ENCODE data around the gene TEX26.

TEX26 gene

GRCh38 chr13:30976025-30976424 lies 43.6 kb downstream of the TEX26 start:
- no peak for DNase-seq (ENCODE audit: low spot score)

DNA sequence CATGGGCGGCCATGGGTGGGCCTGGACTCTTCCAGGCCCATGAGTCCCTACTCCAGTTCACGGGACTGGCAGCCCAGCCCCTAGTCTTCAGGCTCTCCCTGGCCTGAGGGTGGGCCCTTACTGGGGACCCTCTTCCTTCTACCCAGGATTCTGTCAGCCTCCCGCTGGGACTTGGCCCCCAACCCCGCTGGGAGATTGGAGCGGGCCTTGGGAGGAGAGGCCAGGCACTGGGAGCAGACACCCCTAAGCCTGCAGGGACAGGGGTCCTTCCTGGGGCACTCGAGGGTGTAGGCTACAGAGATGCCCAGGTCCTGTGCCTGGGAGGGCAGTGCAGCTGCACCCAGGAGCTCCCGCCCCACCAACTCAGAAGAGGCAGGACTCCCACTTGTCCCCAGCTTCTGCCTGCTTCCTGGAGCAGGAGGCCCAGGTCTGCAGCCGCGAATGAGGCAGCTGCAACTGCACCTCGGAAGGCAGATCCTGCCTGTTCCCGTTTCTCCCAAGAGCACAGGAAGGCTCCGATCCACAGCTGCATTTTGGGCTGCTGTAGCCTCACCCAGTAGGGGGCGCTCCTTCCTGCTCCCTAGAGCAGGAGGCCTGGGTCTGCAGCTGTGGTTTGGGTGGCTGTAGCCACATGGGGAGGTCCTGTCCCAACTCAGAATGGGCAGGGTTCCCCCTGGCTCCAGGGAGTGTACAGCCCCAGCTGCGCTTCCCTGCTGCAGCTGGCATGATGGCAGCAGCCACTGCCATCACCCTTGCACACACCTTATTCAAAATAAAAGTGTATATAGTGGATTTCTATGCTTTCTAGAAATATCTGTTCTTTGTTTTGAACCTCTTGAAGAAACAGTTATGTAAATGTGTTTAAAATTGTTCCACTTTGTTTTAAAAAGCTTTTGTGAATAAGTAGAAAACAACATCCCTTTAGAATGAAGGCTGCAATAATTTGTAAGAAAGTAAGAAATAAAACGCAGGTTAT lies 46.8 kb downstream of the TEX26 start:
- DNase-seq (ENCODE audit: low spot score): peak; percentile 23

- DNase-seq (ENCODE audit: low spot score): no peak
These were observed 50.0 kb downstream of the TEX26 start for GRCh38 chr13:30982506-30982905.

DNA sequence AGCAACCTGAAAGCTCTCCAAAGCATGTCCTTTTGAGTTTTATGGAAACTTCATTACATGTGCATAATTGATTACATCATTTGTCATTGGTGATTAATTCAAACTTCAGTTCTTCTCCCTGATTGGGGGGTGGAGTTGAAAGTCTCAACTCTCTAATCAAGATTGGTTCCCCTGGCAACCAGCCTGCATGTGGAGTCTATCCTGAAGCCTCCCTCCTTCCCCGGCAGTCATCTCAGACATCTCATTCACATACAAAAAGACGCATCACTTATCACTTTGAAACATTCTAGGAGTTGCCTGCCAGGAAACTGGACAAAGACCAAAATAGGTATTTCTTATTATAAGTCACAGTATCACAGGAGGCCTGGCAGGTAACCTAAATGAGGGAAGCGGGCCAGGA lies 50.5 kb downstream of the TEX26 start:
- no peak for DNase-seq (ENCODE audit: low spot score)

- DNase-seq (ENCODE audit: low spot score): no peak
These were observed 51.0 kb downstream of the TEX26 start for GRCh38 chr13:30983431-30983830.

DNA sequence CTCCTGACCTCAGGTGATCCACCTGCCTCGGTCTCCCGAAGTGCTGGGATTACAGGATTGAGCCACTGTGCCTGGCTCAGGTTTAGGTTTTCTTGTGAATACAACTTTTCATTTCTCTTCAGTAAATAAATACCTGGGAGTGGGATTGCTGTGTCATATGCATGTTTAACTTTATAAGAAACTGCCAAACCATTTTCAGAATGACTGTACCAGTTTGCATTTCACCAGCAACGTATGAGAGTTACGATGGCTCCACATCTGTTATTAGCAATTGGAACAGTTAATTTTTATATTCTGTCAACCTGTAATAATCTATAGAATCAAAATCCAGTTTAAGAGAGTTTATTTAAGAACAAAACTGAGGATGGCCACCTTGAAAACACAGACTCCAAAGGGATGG lies 52.2 kb downstream of the TEX26 start:
- DNase-seq (ENCODE audit: low spot score): no peak

GRCh38 chr13:30985637-30986205 lies 53.3 kb downstream of the TEX26 start:
- no peak for DNase-seq (ENCODE audit: low spot score)

GRCh38 chr13:30991184-30991583 lies 58.7 kb downstream of the TEX26 start:
- DNase-seq (ENCODE audit: low spot score): no peak

DNA sequence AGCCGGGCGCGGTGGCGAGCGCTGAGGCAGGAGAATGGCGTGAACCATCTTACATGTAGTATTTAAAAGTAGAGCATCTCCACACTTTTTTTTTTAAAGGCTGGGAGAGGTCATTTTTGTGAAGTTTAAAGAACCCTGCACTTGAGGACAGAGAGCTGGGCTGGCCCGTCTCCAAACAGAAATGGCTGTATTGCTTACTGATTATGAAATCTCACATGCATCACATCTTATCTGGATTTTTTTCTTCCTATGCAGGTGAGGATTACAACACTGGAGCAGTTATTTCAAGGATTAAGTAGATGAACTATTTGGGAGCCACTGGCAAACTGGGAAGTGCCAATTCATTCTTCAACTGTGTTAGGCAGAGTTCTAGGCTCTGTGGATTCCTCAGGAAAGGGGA lies 59.5 kb downstream of the TEX26 start:
- DNase-seq (ENCODE audit: low spot score): no peak

DNA sequence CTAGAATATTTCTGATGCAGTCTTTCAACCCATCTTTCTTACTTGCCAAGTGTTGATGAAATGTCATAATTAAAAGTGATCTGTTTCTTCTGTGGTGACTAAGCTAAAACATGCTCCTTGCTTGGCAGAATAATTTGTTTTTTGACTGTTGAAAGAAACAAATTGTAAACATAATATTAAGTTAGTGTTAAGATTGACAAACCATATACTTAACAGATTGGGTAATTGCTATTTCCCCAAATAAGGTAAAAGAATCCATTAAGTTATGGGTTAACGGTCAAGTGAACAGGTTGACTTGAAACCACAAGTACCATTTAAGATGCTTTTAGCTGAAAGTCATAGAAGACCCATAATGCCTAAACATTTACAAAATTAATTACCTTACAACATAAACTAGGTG lies 62.9 kb downstream of the TEX26 start:
- no peak for DNase-seq (ENCODE audit: low spot score)

- DNase-seq (ENCODE audit: low spot score): no peak
These were observed 65.2 kb downstream of the TEX26 start for GRCh38 chr13:30997697-30998096.

GRCh38 chr13:30998136-30999088 lies 66.0 kb downstream of the TEX26 start:
- DNase-seq (ENCODE audit: low spot score): no peak

DNA sequence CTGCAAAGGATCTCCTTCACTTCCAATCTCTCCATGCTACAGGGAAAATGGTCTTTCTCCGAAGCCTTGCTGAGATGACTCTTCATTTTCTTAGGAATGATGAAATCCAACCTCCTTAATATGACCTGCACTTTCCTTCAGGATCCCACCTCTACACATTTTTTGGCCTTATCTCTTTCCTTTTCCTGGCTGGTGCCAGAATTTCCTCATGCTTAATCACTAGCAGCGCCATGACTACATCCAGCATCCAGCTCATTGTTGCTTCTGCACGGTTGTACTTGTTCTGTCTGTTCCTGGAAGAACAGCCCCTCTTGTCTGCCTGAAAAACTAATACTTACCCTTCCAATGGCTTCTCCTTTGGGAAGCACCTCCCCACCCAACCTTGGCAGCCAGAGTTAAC lies 68.4 kb downstream of the TEX26 start:
- DNase-seq (ENCODE audit: low spot score): no peak

GRCh38 chr13:31001647-31002046 lies 69.2 kb downstream of the TEX26 start:
- DNase-seq (ENCODE audit: low spot score): no peak

DNA sequence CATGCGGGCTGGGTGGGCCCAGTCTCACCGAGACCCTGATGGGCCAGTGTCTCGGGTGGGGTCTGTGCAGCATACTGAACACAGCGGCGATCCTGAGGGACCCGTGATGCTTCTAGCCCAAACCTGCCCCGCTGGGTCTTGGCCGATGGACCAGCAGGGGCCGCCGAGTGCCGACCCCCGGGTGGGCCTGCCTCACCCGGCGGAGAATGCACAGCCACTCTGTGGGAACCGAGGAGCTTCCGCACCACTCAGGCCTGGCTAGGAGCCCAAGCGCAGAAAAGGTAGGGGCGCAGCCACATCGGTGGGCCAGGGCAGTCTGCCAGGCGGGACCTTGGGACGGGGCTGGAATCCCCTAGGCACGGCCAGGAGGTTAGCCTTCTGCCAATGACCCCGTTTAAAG lies 72.6 kb downstream of the TEX26 start:
- DNase-seq (ENCODE audit: low spot score): no peak

GRCh38 chr13:31007417-31007816 lies 75.0 kb downstream of the TEX26 start:
- DNase-seq (ENCODE audit: low spot score): no peak

DNA sequence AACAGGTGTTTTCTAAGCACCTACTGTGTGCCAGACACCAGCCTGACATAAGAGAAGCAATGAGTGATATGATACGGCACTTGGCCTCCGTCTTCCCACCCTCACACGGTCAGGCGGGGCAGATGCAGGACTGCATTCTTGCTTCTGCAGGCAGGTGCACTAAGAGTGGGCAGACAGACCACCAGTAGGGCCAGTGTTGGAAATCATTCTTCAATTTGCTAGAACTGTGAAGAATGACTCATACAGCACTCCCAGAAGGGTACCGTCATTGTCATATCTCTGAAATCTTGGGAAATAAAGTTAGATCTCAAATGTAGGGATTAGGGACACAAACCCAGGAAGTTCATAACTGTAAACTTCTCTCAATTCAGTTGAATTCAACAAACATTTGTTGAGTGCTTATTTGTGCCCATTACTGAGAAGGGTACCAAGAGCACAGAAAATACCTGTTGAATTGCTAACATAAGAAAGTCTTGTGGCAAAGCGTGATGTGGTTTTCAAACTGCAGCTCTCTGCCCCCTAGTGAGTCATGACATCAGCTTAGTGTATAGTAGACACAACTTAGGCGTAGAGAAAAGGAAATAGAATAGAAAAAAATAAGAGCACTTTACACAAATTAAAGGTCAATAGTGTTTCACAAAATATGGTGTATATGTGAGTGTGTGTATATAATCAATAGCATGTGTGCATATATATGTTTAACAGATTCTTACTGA lies 76.1 kb downstream of the TEX26 start:
- DNase-seq (ENCODE audit: low spot score): no peak

DNA sequence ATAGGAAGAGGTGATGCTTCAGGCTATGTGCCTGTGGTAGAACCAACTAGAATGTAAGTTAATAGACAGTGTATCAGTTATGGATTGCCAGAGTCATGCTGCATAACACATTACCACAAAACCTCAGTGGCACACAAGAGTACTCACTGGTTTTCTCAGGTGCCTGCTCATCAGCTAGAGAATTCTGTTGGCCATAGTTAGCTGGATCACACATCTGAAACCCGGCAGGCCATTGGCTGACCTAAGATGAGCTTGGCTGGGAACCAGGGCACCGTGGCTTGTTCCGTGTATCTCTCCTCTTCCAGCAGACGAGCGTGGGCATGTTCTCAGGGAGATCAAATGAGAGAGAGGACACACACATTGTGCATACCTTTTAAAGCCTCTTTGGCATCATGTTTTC lies 76.7 kb downstream of the TEX26 start:
- DNase-seq (ENCODE audit: low spot score): no peak

DNA sequence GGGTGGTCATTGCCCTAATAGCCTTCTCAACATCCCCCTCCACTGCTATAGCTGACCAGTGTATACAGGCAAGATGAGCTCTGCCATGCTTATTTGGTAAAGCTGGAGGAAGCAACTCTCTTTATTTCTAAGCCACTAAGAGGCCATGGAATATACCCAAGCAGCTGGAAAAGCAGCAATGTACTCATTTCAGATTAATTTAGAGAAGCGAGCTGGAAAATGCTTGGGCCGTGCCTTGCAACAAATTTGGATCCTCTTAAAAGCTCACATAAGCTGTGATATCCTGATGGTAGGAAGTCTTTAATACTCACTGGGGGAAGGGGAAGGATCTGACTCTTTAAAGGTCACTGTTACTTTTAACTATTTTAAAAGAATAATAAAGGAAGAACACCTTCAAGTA lies 77.8 kb downstream of the TEX26 start:
- DNase-seq (ENCODE audit: low spot score): no peak

- no peak for DNase-seq (ENCODE audit: low spot score)
These were observed 78.9 kb downstream of the TEX26 start for GRCh38 chr13:31011193-31011860.

Data from CD4-positive, alpha-beta T cell treated with Interleukin-6 at 100 ng/mL for 8 hours (primary cell).